GM18867 (cell line): ENCODE results near the gene CCDC3.
A peak's percentile ranks its signal among the peaks of the same experiment; 100 is the strongest.

Source experiments
- ATAC-seq: cut with Tn5 transposase; IDR thresholded peaks from one replicate; pipeline ENCODE4 v1.9.1; 2021; ENCODE audit warnings: mild to moderate bottlenecking, moderate library complexity; ENCODE audit not compliant: unreplicated experiment

The CCDC3 gene

DNA sequence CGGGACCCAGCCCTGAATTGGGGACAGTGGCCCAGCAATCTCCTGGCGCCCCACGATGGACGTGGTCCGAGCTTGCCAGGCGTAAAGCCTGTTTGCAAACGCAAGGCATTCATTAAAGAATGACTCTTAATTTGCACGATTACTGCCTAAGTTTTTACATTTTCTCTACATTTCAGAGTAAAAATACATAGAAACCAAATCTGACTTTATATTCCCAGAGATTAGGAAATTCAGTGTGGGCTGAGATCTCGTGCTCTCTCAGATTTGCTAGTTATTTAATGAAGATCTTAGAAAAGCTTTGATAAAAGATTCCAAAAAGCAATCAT, 337 bp upstream of the CCDC3 start:
- ATAC-seq: no peak

GRCh38 chr10:13000431-13000830, 1.1 kb downstream of the CCDC3 start:
- no peak for ATAC-seq

GRCh38 chr10:12999849-13000248, 1.7 kb downstream of the CCDC3 start:
- no peak for ATAC-seq

GRCh38 chr10:12995425-12995861, 6.1 kb downstream of the CCDC3 start:
- no peak for ATAC-seq

DNA sequence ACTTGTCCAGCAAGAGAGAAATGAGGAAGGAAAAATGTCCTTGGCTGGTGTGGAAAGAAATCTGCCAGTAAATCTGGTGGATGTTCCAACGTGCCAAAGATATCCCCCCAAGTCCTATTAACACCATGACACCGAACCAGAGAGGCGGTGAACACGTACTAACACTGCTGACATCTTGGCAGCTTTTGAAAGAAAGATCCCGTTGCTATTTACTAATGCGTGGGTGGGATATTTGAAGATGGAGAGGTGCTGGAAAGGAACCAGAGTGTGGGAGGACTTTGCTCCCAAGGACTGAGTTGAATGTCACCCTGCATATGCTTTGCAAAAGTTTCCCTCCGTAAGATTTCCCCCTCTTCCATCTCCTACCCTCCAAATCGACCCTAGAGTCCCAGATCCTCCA, 7.9 kb downstream of the CCDC3 start:
- ATAC-seq: no peak

DNA sequence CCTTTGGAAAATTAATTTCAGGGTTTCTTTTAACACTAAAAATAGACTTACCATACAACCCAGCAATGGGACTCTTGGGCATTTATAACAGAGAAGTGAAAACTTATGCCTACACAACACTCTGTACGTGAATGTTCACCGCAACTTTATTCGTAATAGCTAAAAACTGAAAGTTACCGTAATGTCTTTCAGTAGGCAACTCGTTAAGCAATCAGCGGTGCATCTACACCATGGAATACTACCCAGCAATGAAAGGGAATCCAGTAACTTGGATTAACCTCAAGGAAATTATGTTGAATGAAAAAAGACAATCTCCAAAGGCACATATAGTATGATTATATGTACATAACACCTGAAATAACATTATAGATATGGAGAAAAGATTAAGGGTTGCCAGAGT, 16.2 kb downstream of the CCDC3 start:
- no peak for ATAC-seq

- ATAC-seq: no peak
These were observed 17.3 kb downstream of the CCDC3 start for GRCh38 chr10:12984165-12984747.

- peak; percentile 41 for ATAC-seq
These were observed 17.9 kb downstream of the CCDC3 start for GRCh38 chr10:12983568-12983967.

- ATAC-seq: no peak
These were observed 19.9 kb downstream of the CCDC3 start for GRCh38 chr10:12981570-12981969.

DNA sequence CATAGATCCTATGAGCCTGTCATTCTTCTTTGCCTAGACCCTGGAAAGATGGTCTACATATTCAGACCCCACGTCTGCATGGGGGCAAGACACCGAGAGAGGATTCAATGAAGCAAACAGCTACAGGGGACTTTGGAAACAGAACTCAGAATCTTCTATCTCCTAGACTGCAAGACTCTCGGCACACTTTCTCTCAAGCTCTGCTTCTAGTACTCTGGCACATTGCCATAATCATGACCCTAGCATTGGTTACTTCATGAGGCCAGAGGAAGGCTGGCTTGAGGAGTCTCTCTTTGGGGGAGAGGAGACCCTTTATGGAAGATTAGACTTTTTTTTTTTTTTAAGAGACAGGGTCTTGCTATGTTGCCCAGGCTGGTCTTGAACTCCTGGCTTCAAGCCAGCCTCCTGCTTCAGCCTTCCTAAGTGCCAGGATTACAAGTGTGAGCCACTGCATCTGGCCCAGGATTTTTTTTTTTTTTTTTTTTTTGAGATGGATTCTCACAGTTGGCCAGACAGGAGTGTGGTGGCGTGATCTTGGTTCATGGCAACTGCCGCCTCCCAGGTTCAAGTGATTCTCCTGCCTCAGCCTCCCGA, 20.7 kb downstream of the CCDC3 start:
- no peak for ATAC-seq

DNA sequence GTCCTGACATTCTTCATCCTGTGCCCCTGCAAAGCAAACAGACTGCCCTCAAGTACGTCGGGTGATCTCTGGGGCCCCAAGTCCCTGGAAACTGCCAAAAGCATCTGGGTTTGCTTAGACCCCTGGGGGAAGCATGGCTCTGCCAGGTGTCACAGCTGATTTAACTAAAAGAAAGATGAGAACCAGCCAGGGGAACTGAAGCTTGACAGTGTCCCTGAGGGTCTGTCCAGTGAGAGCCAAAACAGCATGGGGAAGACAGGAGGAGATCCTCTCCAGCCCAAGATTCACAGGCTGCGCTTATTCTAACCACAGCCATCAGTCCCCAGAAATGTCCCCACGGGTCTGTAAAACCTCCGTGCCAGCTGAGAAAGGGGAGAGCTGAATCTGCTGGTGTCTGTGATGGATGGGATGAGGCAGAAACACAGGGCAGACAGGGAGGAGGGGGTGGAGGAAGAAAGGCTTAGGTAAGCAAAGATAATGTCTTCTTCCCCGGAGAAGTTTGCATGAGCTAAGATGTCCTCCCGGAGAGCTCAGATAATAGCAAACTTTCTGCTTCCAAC, 21.3 kb downstream of the CCDC3 start:
- ATAC-seq: no peak

DNA sequence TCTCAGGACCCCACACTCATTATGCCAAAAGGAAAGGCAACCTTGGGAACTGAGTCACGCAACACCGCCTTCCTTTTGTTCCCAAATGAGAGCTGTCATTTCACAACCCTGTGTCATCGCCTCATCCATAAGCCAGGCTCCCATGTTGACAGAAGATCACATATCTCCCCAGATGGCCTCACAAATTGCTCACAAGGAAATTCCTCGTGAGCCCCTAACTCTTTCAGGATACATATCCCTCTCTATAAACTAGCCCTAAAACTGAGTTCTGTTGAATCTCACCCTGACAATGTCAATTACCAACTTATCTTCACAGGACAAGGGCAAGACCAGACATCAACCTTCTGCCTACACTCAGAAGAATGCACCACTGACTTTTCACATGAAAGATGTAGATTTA, 22.6 kb downstream of the CCDC3 start:
- no peak for ATAC-seq

DNA sequence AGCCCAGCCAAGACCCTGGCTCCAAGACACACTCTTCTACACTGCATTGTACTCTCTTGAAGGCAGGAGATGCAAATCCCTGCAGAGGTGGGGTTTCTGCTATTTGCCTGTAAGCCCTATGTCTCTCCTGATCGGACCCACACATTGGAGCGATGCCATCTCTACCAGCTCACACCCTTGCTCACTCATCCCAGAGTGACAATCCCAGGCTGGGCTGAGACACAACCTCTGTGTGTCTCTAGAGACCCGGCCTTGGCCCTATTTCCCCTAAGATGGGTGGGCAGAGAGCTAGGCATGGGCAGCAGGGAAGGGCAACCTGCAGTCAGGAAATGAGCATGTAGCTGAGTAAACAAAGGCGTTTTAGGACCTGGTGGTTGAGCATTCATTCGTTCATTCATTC, 25.6 kb downstream of the CCDC3 start:
- ATAC-seq: no peak

- ATAC-seq: no peak
These were observed 26.2 kb downstream of the CCDC3 start for GRCh38 chr10:12975266-12975665.

DNA sequence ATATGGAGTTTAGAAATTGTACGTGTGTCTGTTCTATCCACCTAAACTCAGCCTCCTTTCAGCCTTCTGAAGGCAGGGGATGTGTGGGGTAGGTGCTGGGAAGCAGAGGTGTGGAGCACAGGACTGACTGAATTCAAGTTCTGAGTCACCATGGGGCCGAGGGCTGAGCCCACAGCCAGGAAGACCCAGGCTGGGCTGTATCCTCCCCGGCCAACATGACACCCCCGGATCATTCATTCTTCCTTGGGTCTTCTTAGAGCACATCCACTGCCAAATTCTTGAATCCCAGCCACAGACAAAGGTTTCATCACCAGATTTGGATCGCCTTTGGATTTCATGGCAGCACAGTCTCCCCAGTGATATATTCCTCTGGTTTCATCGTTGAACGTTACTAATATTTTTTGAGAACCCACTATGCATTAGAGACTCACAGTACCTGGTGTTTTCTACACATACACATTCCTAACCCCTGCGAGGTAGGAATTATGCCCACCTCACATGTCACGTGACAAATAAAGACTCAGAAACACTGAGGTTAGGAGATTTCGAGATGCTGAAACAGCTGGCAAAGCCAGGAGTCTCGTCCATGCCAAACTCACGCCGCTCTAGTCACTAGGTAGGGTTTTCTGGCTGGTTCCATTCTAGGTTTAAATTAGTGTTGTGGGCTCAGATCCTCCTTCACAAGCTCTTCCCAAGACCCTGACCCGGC, 26.9 kb downstream of the CCDC3 start:
- ATAC-seq: no peak

GRCh38 chr10:12974078-12974477, 27.4 kb downstream of the CCDC3 start:
- no peak for ATAC-seq

GRCh38 chr10:12973149-12973718, 28.3 kb downstream of the CCDC3 start:
- ATAC-seq: no peak

GRCh38 chr10:12972146-12972545, 29.4 kb downstream of the CCDC3 start:
- no peak for ATAC-seq

- ATAC-seq: no peak
These were observed 30.3 kb downstream of the CCDC3 start for GRCh38 chr10:12971001-12971788.

DNA sequence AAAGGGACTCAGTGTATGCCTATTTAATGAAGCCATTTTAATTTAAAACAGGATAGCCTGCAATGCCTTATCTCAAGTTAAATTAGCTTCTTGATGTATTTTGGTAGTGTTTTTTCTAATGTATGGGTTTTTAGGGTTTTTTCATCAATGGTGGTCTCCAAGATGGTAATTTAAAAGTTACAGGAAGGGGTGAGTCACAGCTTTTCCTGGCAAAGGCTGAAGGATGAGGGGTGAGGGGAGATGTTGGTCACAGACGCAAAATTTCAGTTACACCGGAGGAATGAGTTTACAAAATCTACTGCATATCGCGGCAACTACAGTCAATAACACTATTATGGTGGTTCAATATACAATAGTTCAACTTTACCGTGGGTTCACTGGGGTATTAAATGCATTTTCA, 31.6 kb downstream of the CCDC3 start:
- ATAC-seq: no peak

DNA sequence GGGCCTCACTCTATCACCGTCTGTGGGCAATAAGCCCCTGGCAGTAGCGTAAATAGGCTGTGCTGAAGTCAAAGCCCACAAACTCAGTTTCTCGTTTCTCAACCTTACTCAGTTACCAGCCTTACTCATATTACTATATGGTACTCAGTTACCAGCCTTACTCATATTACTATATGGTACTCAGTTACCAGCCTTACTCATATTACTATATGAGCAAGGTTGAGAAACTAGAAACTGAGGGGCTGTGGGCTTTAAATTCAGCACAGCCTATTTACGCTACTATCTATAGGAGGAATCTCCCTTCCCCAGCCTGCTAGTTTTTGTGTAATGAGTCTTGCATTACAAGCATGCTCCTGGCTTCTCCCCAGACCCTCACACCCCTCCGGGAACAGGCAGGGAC, 35.4 kb downstream of the CCDC3 start:
- no peak for ATAC-seq
